K562 (cell line): ENCODE results near the gene YPEL1. TPM values are rescaled to one million over a fixed set of nuclear protein-coding genes. Genes with fewer than 3 reads are reported as not detected.
A peak's percentile ranks its signal among the peaks of the same experiment; 100 is the strongest.

Experiments
- ATAC-seq: fragments of 200-7000 bp; cut with Tn5 transposase; 3 replicates; pipeline ENCODE4 v1.9.1; 2020; ENCODE audit warnings: moderate library complexity
- BruUV-seq: library from RNA; stranded (reverse); fragments of 400-500 nt; replicated peaks from 2 replicates; lab custom pipeline; 2021; lab: Mats Ljungman, UMichigan
- CTCF ChIA-PET: fragments of 300-600 bp; formaldehyde crosslinking; extraction: SDS; loops from one replicate; lab custom pipeline; 2021; ENCODE audit warnings: low intra/inter-chr PET ratio; lab: Yijun Ruan, JAX
- POLR2A ChIA-PET: fragments of 300-600, 350-650 bp; sonication (Branson Sonifier 250); formaldehyde crosslinking; extraction: SDS; loops from one replicate; lab custom pipeline; 2021; ENCODE audit warnings: antibody characterized with exemption, inconsistent platforms; lab: Yijun Ruan, JAX
- DNase-seq, 4 experiments: peaks; one replicate each; pipeline versions ENCODE4 v3.0.0 to v3.0.0-alpha.2; 2011 to 2018; ENCODE audit warnings: low spot score in 3 of 4, mixed read lengths in 3 of 4; ENCODE audit errors: extremely low read depth in 1 of 4
- FAIRE-seq: peaks from 2 replicates; lab custom pipeline; 2011; peaks lifted over from hg19 to GRCh38; lab: Jason Lieb, UNC
- H2AFZ ChIP-seq: 2 replicates; pipeline ENCODE4 v1.6.0; 2011; ENCODE audit warnings: low read depth, low read length, control low read depth, inconsistent platforms
- H3K27ac ChIP-seq: fragments of 200-600 bp; 3 replicates; pipeline ENCODE4 v1.8.0; 2011; ENCODE audit warnings: low read depth, mild to moderate bottlenecking, control low read depth, inconsistent platforms, low read length, moderate library complexity, mixed read lengths; ENCODE audit errors: extremely low read depth
- H3K27me3 ChIP-seq, 2 experiments: fragments of 300-600 bp in 1 of 2; 2 replicates in 1 of 2; 3 replicates in 1 of 2; pipeline versions ENCODE4 v1.6.0 to v1.8.0; 2011; ENCODE audit warnings: inconsistent platforms in 2 of 2, low read length in 2 of 2, mild to moderate bottlenecking in 1 of 2, mixed read lengths in 1 of 2, moderate library complexity in 1 of 2; ENCODE audit not compliant: control insufficient read depth in 2 of 2, insufficient read depth in 2 of 2
- H3K36me3 ChIP-seq: fragments of 300-600 bp; 3 replicates; pipeline ENCODE4 v1.8.0; 2011; ENCODE audit warnings: mild to moderate bottlenecking, low read length, inconsistent platforms; ENCODE audit not compliant: control insufficient read depth, insufficient read depth
- H3K4me1 ChIP-seq, 2 experiments: fragments of 200-600 bp in 1 of 2; replicated peaks in 1 of 2; 2 replicates in 1 of 2; 3 replicates in 1 of 2; pipeline versions ENCODE4 v1.5.1 to v1.8.0; 2011; ENCODE audit warnings: inconsistent platforms in 2 of 2, low read length in 2 of 2, mild to moderate bottlenecking in 1 of 2, mixed read lengths in 1 of 2, moderate library complexity in 1 of 2; ENCODE audit not compliant: control insufficient read depth in 2 of 2, insufficient read depth in 2 of 2
- H3K4me2 ChIP-seq: 2 replicates; pipeline ENCODE4 v1.6.1; 2011; ENCODE audit warnings: low read length, control low read depth, inconsistent platforms, mixed read lengths; ENCODE audit not compliant: insufficient read depth
- H3K4me3 ChIP-seq: fragments of 200-600 bp; sonication (generic), shearing (Covaris generic); 2 replicates; pipeline ENCODE4 v1.5.1; 2016; ENCODE audit warnings: control low read depth, inconsistent platforms
- H3K79me2 ChIP-seq: fragments of 200-600 bp; 3 replicates; pipeline ENCODE4 v1.8.0; 2011; ENCODE audit warnings: low read length, inconsistent platforms; ENCODE audit not compliant: control insufficient read depth, insufficient read depth
- H3K9ac ChIP-seq, 2 experiments: 2 replicates each; pipeline versions ENCODE4 v1.6.0 to v1.6.1; 2011; ENCODE audit warnings: low read depth in 2 of 2, low read length in 2 of 2, control low read depth in 1 of 2, inconsistent platforms in 1 of 2, mild to moderate bottlenecking in 1 of 2, mixed read lengths in 1 of 2; ENCODE audit not compliant: insufficient read depth in 1 of 2
- H3K9me1 ChIP-seq: one replicate; pipeline ENCODE4 v1.6.0; 2011; ENCODE audit warnings: inconsistent platforms, mild to moderate bottlenecking, low read length, moderate library complexity; ENCODE audit not compliant: control insufficient read depth, insufficient read depth
- H3K9me3 ChIP-seq: replicated peaks from 2 replicates; pipeline ENCODE4 v1.5.1; 2011; ENCODE audit warnings: low read depth, low read length, inconsistent platforms; ENCODE audit not compliant: control insufficient read depth, insufficient read depth
- H4K20me1 ChIP-seq: replicated peaks from 2 replicates; pipeline ENCODE4 v1.6.1; 2011; ENCODE audit warnings: low read length, inconsistent platforms, mixed read lengths; ENCODE audit not compliant: control insufficient read depth, insufficient read depth
- BHLHE40 ChIP-seq: IDR thresholded peaks from 2 replicates; pipeline ENCODE4 v1.6.1; 2011; ENCODE audit warnings: low read length, improper control_type of control experiment
- BRF1 ChIP-seq: IDR thresholded peaks from 3 replicates; pipeline ENCODE4 v1.6.1; 2011; ENCODE audit warnings: borderline replicate concordance, mild to moderate bottlenecking; ENCODE audit not compliant: insufficient read length; ENCODE audit errors: extremely low read depth
- CHD1 ChIP-seq: fragments of 200-600 bp; sonication (generic); IDR thresholded peaks from one replicate; pipeline ENCODE4 v1.6.1; 2012; ENCODE audit warnings: mild to moderate bottlenecking, moderate library complexity, low read length, inconsistent platforms
- CHD2 ChIP-seq: IDR thresholded peaks from 2 replicates; pipeline ENCODE4 v1.6.1; 2011; ENCODE audit warnings: low read depth, low read length
- JUND ChIP-seq, 2 experiments: IDR thresholded peaks; 2 replicates in 1 of 2; 3 replicates in 1 of 2; pipeline ENCODE4 v1.6.1; 2011; ENCODE audit warnings: borderline replicate concordance in 2 of 2, low read depth in 2 of 2, low read length in 2 of 2, improper control_type of control experiment in 1 of 2, missing biosample characterization in 1 of 2, missing genetic modification characterization in 1 of 2, missing genetic modification reagents in 1 of 2
- NRF1 ChIP-seq, 2 experiments: fragments of 450-650 bp; IDR thresholded peaks in 1 of 2; conservative IDR thresholded peaks in 1 of 2; 2 replicates each; pipeline ENCODE4 v1.6.1; 2014; ENCODE audit warnings: mild to moderate bottlenecking in 2 of 2
- YY1 ChIP-seq, 3 experiments: IDR thresholded peaks; 2 replicates each; pipeline ENCODE4 v1.6.1; 2011; ENCODE audit warnings: low read length in 2 of 3, mild to moderate bottlenecking in 2 of 3, moderate library complexity in 2 of 3, borderline replicate concordance in 1 of 3, control low read depth in 1 of 3, low read depth in 1 of 3; ENCODE audit not compliant: insufficient read depth in 3 of 3, insufficient replicate concordance in 2 of 3, control insufficient read depth in 1 of 3, insufficient read length in 1 of 3; ENCODE audit errors: extremely low read depth in 1 of 3
- ZNF239 ChIP-seq: fragments of 250-450 bp; sonication (Bioruptor Pico); IDR thresholded peaks from 2 replicates; pipeline ENCODE4 v1.4.0; 2020; ENCODE audit warnings: mild to moderate bottlenecking
- WGBS: fragments of 100-300 bp; shearing (Covaris generic); methylation state at CpG from one replicate; pipeline ENCODE4 v1.1.6; 2016; ENCODE audit warnings: low coverage, mixed read lengths; ENCODE audit not compliant: insufficient coverage; ENCODE audit errors: missing lambda C conversion rate; 5-methylcytosine and 5-hydroxymethylcytosine counted together
- in situ Hi-C: fragments of 300-500 bp; cut with MboI; formaldehyde crosslinking; loops from 4 replicates; pipeline ENCODE4 v1.15.0; 2018; ENCODE audit warnings: inconsistent platforms, mixed read lengths
- intact Hi-C: fragments of 100-400 bp; cut with micrococcal nuclease; formaldehyde crosslinking; loops from 2 replicates; pipeline ENCODE4 v1.14.2; 2022
- polyA plus RNA-seq, 8 experiments: library from polyadenylated mRNA; depleted of rRNA in 4 of 8; stranded (reverse) in 5 of 8; unstranded in 3 of 8; fragments of >200 nt; fragmentation: Nextera tagmentation in 2 of 8; fragmentation: Illumina TruSeq in 1 of 8; extraction: Ambion mirVana in 2 of 8; extraction: Trizol in 1 of 8; gene quantifications; 2 replicates each; pipeline versions ENCODE4 v1.2.1 to v1.2.3, GENCODE V29; 2011 to 2014; ENCODE audit warnings: inconsistent platforms in 1 of 8, missing spikeins in 1 of 8
- total RNA-seq, 7 experiments: library from RNA; depleted of rRNA in 6 of 7; stranded (reverse); fragments of >200 nt in 6 of 7; fragmentation: Illumina TruSeq in 2 of 7; extraction: Trizol in 2 of 7; gene quantifications; 2 replicates each; pipeline versions ENCODE4 v1.2.1 to v1.2.3, GENCODE V29; 2011 to 2021; ENCODE audit warnings: low replicate concordance in 1 of 7
- TF ChIP-seq, protein P1 (sequence below), 2 experiments: IDR thresholded peaks; 2 replicates each; pipeline ENCODE4 v1.6.1; 2011; ENCODE audit warnings: borderline replicate concordance in 1 of 2, control low read depth in 1 of 2, low read depth in 1 of 2, low read length in 1 of 2, mild to moderate bottlenecking in 1 of 2, mixed read lengths in 1 of 2, moderate library complexity in 1 of 2; ENCODE audit not compliant: insufficient read depth in 1 of 2, insufficient read length in 1 of 2, poor library complexity in 1 of 2, severe bottlenecking in 1 of 2; ENCODE audit errors: extremely low read depth in 1 of 2
- TF ChIP-seq, protein P2 (sequence below): fragments of 250-450 bp; sonication (Bioruptor Pico); IDR thresholded peaks from 2 replicates; pipeline ENCODE4 v1.9.0; 2021; ENCODE audit warnings: mild to moderate bottlenecking

YPEL1 gene
- total and polyA plus RNA-seq, 9 of the 15 experiments (the other 6 are each of a cell fraction or from before 2014, with no cell fraction given): 0.07 to 2.2 (median 0.46) TPM

DNA sequence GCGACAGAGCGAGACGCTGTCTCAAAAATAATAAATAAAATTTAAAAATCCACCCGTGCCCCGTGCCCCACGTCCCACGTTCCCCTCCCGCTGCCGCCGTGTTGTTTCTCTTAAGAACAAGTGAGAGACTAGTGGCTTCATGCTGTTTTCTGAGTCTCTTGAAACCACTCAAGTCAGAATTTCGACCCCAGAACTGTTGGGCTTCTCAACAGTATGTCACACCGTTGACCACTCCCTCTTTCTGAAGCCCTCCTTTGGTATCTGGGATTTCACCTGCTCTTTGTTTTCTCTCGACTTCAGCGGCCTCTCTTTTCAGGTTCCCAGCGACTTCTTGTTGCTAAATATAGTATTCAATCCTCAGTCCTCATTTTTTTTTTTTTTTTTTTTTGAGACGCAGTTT lies 68.8 kb downstream of the YPEL1 start:
- Histone ChIP-seq H3K79me2 (peaks cover 31% of the 10 kb centered on the region), H3K4me2 (peak overlapping the region; percentile 91), H3K4me1 (peaks cover 14 to 24% of the 10 kb centered on the region in 2 experiments; a peak in 4 of 5 replicates), H4K20me1 (no peaks in the 10 kb centered on the region; the same call in 1 of the 2 replicates), H3K27ac (peak overlapping the region; percentile 84), H3K36me3 (peaks cover 30% of the 10 kb centered on the region), H3K9me1 (peaks cover 8% of the 10 kb centered on the region), H3K4me3 (peak overlapping the region; percentile 44), H3K9ac (peak overlapping the region; percentile 81 to 94), H3K27me3 (no peaks in the 10 kb centered on the region), H2AFZ (peak overlapping the region; percentile 96), H3K9me3 (0 out of 2 replicates have a peak, but pooled peaks cover 2% of the 10 kb centered on the region)
- in situ Hi-C loops: loop anchor here (25.0 kb wide), 1 partner anchor 1329 kb away; no protein-coding TSS in a partner anchor
- FAIRE-seq (no peak), ATAC-seq (peak; percentile 29), DNase-seq (peak; percentile 73 to 80 (median 78))
- TF ChIP-seq NRF1 (conservative IDR thresholded peaks at IDR 0.05 in 1 of 2, IDR thresholded peaks at IDR 0.05 in 1 of 2) (no peak), BHLHE40 (0 out of 2 replicates have a peak, but pooled peaks have one; percentile 17), CHD1 (peak; percentile 8), CHD2 (0 out of 2 replicates have a peak, but pooled peaks have one; percentile 9), JUND (IDR thresholded peaks at IDR 0.05; ENCODE audit: borderline replicate concordance, low read depth, low read length) (peak; percentile 19; the same call in 1 of the 2 replicates), JUND (tag; IDR thresholded peaks at IDR 0.05; ENCODE audit: borderline replicate concordance, low read depth, low read length) (no peak), YY1 (IDR thresholded peaks at IDR 0.05; ENCODE audit: borderline replicate concordance in 1 of 3, control insufficient read depth in 1 of 3, extremely low read depth in 1 of 3, insufficient read depth in 3 of 3, insufficient read length in 1 of 3, insufficient replicate concordance in 2 of 3, low read depth in 1 of 3, low read length in 2 of 3) (peak in 1 of 3 experiments; percentile 9), ZNF239 (CRISPR knock-in tag) (no peak), BRF1 (no peak)
- TF ChIP-seq, protein P1, sequence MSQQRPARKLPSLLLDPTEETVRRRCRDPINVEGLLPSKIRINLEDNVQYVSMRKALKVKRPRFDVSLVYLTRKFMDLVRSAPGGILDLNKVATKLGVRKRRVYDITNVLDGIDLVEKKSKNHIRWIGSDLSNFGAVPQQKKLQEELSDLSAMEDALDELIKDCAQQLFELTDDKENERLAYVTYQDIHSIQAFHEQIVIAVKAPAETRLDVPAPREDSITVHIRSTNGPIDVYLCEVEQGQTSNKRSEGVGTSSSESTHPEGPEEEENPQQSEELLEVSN (IDR thresholded peaks at IDR 0.05; ENCODE audit: borderline replicate concordance in 1 of 2, extremely low read depth in 1 of 2, insufficient read depth in 1 of 2, insufficient read length in 1 of 2, low read depth in 1 of 2, low read length in 1 of 2, poor library complexity in 1 of 2, severe bottlenecking in 1 of 2): peak in 1 of 2 experiments; percentile 40
- TF ChIP-seq, protein P2, sequence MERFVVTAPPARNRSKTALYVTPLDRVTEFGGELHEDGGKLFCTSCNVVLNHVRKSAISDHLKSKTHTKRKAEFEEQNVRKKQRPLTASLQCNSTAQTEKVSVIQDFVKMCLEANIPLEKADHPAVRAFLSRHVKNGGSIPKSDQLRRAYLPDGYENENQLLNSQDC (CRISPR knock-in tag): no peak
- ChIA-PET POLR2A (interaction anchor here (0.8 to 8.9 kb wide), 18 partner anchors 8 to 469 kb away, joined by 3 to 167 read pairs (median 12); partner anchors contain the start of gene SDF2L1), CTCF (interaction anchor here (0.6 to 2.6 kb wide), 3 partner anchors 272 to 529 kb away, joined by 3 to 9 read pairs (median 4); no protein-coding TSS in a partner anchor)
- WGBS: 5% methylated on average over 16 of the region's 16 CpGs
- no TSS peak for BruUV-seq
- intact Hi-C loops: loop anchor here (1.0 to 2.0 kb wide), 4 partner anchors 14 to 272 kb away; no protein-coding TSS in a partner anchor
